SK-N-SH (cell line): ENCODE results near the gene VSIG10L.

Source experiments
- EP300 ChIP-seq, 2 experiments: IDR thresholded peaks; 2 replicates each; pipeline versions ENCODE4 v1.4.0 to v1.6.1; 2012; ENCODE audit warnings: borderline replicate concordance in 1 of 2, low read depth in 1 of 2, low read length in 1 of 2
- FOXJ3 ChIP-seq: sonication (generic); formaldehyde crosslinking; IDR thresholded peaks from 2 replicates; pipeline ENCODE4 v1.5.1; 2020; ENCODE audit warnings: mild to moderate bottlenecking, missing genetic modification reagents
- JUND ChIP-seq: IDR thresholded peaks from 2 replicates; pipeline ENCODE4 v1.4.0; 2012
- MXI1 ChIP-seq: IDR thresholded peaks from 2 replicates; pipeline ENCODE4 v1.6.1; 2012; ENCODE audit warnings: mild to moderate bottlenecking, low read depth, low read length, improper control_type of control experiment
- NFIC ChIP-seq: IDR thresholded peaks from 2 replicates; pipeline ENCODE4 v1.4.0; 2012; ENCODE audit warnings: borderline replicate concordance
- POLR2AphosphoS5 ChIP-seq: IDR thresholded peaks from 2 replicates; pipeline ENCODE4 v1.6.1; 2012; ENCODE audit warnings: low read depth, low read length
- RAD21 ChIP-seq: IDR thresholded peaks from 2 replicates; pipeline ENCODE4 v1.6.1; 2012; ENCODE audit warnings: mild to moderate bottlenecking, low read length
- RFX5 ChIP-seq: IDR thresholded peaks from 2 replicates; pipeline ENCODE4 v1.6.1; 2012; ENCODE audit warnings: mild to moderate bottlenecking, improper control_type of control experiment, low read length
- SIN3A ChIP-seq: IDR thresholded peaks from 2 replicates; pipeline ENCODE4 v1.6.1; 2012; ENCODE audit warnings: low read depth, mild to moderate bottlenecking, low read length, moderate library complexity, borderline replicate concordance
- TAF1 ChIP-seq: IDR thresholded peaks from 2 replicates; pipeline ENCODE4 v1.6.1; 2012; ENCODE audit warnings: low read depth, mild to moderate bottlenecking, low read length, moderate library complexity, borderline replicate concordance
- TF ChIP-seq, protein P1 (sequence below): IDR thresholded peaks from 2 replicates; pipeline ENCODE4 v1.6.1; 2012; ENCODE audit warnings: mild to moderate bottlenecking, low read depth, low read length, moderate library complexity
- TF ChIP-seq, protein P2 (sequence below): fragments of 200-600 bp; sonication (generic); IDR thresholded peaks from 2 replicates; pipeline ENCODE4 v1.6.1; 2017; ENCODE audit warnings: antibody characterized with exemption, mild to moderate bottlenecking, moderate library complexity
- TF ChIP-seq, protein P3 (sequence below): IDR thresholded peaks from 2 replicates; pipeline ENCODE4 v1.4.0; 2012; ENCODE audit warnings: low read depth
- TF ChIP-seq, protein P4 (sequence below): fragments of 150-350 bp; IDR thresholded peaks from 2 replicates; pipeline ENCODE4 v1.6.1; 2017; ENCODE audit warnings: antibody characterized with exemption, low read length, low read depth, borderline replicate concordance

DNA sequence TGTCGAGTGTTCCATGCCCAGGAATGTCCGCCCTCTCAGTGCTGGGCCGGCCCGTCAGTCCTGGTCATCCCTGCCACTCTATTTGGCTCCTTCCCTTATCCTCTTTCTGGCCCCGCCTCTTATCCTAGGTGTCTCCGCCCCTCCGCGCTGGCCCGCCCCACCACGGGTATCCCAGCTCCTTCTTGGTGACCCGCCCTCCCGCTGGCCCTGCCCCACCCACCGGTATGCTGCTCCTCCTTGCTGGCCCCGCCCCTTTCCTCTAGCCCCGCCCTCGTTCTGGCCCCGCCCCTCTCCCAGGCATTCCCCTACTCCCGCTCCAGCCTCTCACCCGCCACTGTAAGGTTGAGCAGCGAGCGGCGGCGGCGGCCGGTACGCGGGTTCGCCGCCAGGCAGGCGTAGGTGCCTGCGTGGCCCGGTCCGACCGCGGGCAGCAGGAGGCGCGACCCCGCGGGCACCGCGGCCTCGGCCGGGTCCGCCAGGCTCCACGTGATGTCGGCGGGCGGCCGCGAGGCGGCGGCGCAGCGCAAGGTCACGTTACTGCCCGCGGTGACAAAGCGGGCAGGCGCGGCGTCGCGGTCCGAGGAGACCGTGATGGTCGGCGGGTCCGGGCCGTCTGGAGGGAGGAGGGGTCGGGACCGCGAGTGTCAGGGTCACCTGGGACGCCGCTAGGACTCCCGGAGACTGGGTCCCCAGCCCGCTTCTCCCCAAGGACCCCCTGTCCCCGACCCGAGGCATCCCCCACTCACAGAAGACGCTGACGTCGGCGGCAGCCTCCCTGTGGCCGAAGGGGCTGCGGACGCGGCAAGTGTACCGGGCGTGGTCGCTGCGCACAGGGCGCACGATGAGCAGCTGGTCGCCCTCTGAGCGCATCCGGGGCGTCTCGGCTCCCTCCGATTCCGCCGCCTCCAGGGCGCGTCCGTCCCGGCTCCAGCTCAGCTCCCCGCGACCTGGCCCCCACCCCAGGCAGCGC lies 2.0 kb downstream of the VSIG10L start:
- TF ChIP-seq SIN3A (no peak), POLR2AphosphoS5 (0 out of 2 replicates have a peak, but pooled peaks have one; percentile 31), RFX5 (no peak), RAD21 (peak; percentile 23; the same call in 1 of the 2 replicates), NFIC (no peak), EP300 (IDR thresholded peaks at IDR 0.05; ENCODE audit: borderline replicate concordance in 1 of 2, low read depth in 1 of 2, low read length in 1 of 2) (no peak), TAF1 (peak; percentile 48; the same call in 1 of the 2 replicates), MXI1 (peak; percentile 81), JUND (no peak), FOXJ3 (no peak)
- TF ChIP-seq, protein P1, sequence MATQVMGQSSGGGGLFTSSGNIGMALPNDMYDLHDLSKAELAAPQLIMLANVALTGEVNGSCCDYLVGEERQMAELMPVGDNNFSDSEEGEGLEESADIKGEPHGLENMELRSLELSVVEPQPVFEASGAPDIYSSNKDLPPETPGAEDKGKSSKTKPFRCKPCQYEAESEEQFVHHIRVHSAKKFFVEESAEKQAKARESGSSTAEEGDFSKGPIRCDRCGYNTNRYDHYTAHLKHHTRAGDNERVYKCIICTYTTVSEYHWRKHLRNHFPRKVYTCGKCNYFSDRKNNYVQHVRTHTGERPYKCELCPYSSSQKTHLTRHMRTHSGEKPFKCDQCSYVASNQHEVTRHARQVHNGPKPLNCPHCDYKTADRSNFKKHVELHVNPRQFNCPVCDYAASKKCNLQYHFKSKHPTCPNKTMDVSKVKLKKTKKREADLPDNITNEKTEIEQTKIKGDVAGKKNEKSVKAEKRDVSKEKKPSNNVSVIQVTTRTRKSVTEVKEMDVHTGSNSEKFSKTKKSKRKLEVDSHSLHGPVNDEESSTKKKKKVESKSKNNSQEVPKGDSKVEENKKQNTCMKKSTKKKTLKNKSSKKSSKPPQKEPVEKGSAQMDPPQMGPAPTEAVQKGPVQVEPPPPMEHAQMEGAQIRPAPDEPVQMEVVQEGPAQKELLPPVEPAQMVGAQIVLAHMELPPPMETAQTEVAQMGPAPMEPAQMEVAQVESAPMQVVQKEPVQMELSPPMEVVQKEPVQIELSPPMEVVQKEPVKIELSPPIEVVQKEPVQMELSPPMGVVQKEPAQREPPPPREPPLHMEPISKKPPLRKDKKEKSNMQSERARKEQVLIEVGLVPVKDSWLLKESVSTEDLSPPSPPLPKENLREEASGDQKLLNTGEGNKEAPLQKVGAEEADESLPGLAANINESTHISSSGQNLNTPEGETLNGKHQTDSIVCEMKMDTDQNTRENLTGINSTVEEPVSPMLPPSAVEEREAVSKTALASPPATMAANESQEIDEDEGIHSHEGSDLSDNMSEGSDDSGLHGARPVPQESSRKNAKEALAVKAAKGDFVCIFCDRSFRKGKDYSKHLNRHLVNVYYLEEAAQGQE, result no peak
- TF ChIP-seq, protein P2, sequence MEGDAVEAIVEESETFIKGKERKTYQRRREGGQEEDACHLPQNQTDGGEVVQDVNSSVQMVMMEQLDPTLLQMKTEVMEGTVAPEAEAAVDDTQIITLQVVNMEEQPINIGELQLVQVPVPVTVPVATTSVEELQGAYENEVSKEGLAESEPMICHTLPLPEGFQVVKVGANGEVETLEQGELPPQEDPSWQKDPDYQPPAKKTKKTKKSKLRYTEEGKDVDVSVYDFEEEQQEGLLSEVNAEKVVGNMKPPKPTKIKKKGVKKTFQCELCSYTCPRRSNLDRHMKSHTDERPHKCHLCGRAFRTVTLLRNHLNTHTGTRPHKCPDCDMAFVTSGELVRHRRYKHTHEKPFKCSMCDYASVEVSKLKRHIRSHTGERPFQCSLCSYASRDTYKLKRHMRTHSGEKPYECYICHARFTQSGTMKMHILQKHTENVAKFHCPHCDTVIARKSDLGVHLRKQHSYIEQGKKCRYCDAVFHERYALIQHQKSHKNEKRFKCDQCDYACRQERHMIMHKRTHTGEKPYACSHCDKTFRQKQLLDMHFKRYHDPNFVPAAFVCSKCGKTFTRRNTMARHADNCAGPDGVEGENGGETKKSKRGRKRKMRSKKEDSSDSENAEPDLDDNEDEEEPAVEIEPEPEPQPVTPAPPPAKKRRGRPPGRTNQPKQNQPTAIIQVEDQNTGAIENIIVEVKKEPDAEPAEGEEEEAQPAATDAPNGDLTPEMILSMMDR, result no peak
- TF ChIP-seq, protein P3, sequence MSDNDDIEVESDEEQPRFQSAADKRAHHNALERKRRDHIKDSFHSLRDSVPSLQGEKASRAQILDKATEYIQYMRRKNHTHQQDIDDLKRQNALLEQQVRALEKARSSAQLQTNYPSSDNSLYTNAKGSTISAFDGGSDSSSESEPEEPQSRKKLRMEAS, result peak; percentile 68
- TF ChIP-seq, protein P4, sequence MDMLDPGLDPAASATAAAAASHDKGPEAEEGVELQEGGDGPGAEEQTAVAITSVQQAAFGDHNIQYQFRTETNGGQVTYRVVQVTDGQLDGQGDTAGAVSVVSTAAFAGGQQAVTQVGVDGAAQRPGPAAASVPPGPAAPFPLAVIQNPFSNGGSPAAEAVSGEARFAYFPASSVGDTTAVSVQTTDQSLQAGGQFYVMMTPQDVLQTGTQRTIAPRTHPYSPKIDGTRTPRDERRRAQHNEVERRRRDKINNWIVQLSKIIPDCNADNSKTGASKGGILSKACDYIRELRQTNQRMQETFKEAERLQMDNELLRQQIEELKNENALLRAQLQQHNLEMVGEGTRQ, result peak; percentile 52; the same call in 1 of the 2 replicates
